DND-41 (cell line): Measurements from ENCODE around the gene TNIK.

Experiments used
- EZH2 ChIP-seq: IDR thresholded peaks from 3 replicates; pipeline ENCODE4 v1.6.1; 2012; ENCODE audit warnings: borderline replicate concordance, low read depth, mild to moderate bottlenecking, moderate library complexity, low read length, inconsistent platforms; ENCODE audit not compliant: severe bottlenecking
- TF ChIP-seq, protein P1 (sequence below): IDR thresholded peaks from 2 replicates; pipeline ENCODE4 v1.5.1; 2012; ENCODE audit warnings: borderline replicate concordance, low read length, moderate library complexity, mild to moderate bottlenecking; ENCODE audit not compliant: poor library complexity, severe bottlenecking; ENCODE audit errors: extremely low read depth

DNA sequence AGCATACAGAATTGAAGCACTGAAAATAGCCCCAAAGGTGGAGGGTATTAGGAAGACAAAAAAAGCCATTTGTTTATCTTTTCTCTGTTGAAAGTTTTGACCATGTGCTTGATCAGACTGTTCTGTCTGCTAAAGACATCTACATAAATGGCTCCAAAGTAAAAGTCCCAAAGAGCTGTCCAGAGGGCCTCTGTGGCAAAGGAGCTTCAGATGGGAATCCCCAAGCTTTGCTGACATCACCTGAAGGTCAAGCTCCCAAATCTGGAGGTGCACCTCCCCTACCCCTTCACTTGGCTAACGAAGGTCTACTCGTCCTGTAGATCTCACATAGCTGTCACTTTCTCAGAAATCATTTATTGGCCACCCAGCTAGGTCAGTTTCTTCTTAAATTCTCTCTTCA lies 239.1 kb downstream of the TNIK start:
- TF ChIP-seq, protein P1, sequence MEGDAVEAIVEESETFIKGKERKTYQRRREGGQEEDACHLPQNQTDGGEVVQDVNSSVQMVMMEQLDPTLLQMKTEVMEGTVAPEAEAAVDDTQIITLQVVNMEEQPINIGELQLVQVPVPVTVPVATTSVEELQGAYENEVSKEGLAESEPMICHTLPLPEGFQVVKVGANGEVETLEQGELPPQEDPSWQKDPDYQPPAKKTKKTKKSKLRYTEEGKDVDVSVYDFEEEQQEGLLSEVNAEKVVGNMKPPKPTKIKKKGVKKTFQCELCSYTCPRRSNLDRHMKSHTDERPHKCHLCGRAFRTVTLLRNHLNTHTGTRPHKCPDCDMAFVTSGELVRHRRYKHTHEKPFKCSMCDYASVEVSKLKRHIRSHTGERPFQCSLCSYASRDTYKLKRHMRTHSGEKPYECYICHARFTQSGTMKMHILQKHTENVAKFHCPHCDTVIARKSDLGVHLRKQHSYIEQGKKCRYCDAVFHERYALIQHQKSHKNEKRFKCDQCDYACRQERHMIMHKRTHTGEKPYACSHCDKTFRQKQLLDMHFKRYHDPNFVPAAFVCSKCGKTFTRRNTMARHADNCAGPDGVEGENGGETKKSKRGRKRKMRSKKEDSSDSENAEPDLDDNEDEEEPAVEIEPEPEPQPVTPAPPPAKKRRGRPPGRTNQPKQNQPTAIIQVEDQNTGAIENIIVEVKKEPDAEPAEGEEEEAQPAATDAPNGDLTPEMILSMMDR: no peak
- TF ChIP-seq EZH2: no peak
